Smooth muscle cell of trachea (primary cell): Measurements from ENCODE around the gene MAP3K21. TPM values are rescaled to one million over a fixed set of nuclear protein-coding genes. Genes with fewer than 3 reads are reported as not detected.

Experiments used
- total RNA-seq: library from RNA; depleted of rRNA; stranded (reverse); fragments of >200 nt; gene quantifications from 2 replicates; pipeline ENCODE4 v1.2.1, GENCODE V29; 2014

The MAP3K21 gene
- total RNA-seq, result 0.66 and 0.73 TPM in 2 replicates

DNA sequence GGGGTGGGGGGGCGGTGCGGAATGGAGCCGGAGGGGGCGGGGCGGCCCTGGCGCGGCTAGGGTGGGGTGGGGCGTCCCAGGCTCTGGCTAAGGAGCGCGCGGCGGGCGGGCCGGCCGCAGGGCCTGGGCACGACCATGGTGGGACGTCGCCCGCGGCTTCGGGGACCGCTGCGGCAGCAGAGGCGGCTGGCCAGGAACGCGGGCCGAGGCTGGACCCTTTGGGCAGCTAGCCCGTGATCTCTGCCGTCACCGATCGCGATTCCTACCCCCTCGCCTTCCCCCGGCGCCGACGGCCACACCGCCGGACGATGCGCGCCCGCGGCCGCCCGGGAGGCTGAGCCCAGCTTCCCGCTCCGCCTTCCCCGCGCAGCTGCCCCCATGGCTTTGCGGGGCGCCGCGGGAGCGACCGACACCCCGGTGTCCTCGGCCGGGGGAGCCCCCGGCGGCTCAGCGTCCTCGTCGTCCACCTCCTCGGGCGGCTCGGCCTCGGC, at the start of gene MAP3K21:
MAP3K21 (plus strand) TSS at position 74 of the 491 bp plus-strand sequence; CDS start at position 379, 305 bp downstream.

DNA sequence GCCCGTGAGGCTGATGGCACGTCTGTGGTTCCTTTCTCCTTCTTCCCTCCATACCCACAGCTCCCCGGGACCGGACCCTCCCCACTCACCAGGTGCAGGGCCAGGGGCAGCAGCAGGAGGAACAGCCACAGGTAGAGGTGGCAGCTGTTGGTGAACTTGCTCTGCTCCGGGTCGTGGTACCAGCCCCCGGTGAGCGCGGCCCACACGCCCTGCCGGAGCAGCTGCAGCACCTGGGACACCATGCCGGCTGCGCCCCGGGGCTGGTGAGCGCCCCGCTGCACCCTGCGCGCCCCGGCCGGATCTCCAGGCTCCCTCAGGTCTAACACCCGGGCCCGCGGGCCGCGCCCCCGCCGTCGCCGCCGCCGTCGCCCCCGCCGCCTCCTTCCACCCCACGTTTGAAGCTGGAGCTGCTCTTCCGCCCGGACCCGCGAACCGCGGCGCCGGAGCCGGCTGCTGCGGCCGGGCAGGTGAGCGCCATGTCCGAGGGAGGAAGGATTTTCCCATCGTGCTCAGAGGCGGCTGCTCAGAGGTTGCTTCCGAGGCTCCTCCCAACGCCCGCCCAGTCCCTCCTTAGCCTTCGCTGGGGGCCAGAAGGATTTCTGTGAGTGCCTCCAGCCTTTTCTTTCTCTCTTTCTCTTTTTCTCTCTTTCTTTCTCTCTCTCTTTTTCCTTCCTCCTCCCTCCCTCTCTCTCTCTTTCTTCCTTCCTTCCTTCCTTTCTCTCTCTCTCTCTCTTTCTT, 32.1 kb upstream of the MAP3K21 start, which contains the start of gene PCNX2:
PCNX2 (minus strand) TSS at position 489 of the 738 bp plus-strand sequence; CDS start at position 242, 247 bp downstream.

Other genes starting within 250 kb of the MAP3K21 start
- 37.7 and 47.8 TPM in 2 replicates for gene PCNX2, start 32.0 kb upstream of the MAP3K21 start, total RNA-seq